ENCODE measurements around the gene NFIX.

GRCh38 chr19:13024126-13024950, 29.1 kb downstream of the NFIX start:
- TF ChIP-seq ZNF362 (CRISPR knock-in tag; IDR thresholded peaks at IDR 0.05; ENCODE audit: borderline replicate concordance) (no peak), CTCF (CRISPR knock-in tag; IDR thresholded peaks at IDR 0.05) (no peak), POLR2A (IDR thresholded peaks at IDR 0.05; ENCODE audit: insufficient read depth in 1 of 2, low read depth in 2 of 2, low read length in 2 of 2) (no peak), ZNF704 (CRISPR knock-in tag; IDR thresholded peaks at IDR 0.05; ENCODE audit: borderline replicate concordance) (no peak), SP4 (CRISPR knock-in tag; IDR thresholded peaks at IDR 0.05) (no peak), ZKSCAN8 (CRISPR knock-in tag; IDR thresholded peaks at IDR 0.05; ENCODE audit: borderline replicate concordance) (no peak), KAT7 (CRISPR knock-in tag; IDR thresholded peaks at IDR 0.05; ENCODE audit: borderline replicate concordance) (no peak), ZFP36 (IDR thresholded peaks at IDR 0.05; ENCODE audit: borderline replicate concordance, low read depth, low read length, partially characterized antibody) (no peak), PREB (CRISPR knock-in tag; IDR thresholded peaks at IDR 0.05) (no peak), REST (IDR thresholded peaks at IDR 0.05; ENCODE audit: borderline replicate concordance in 1 of 2, low read depth in 1 of 2, low read length in 2 of 2) (no peak)
